Subcutaneous abdominal adipose tissue (tissue), 5 donors: ENCODE measurements around the gene NFE2.
"Not testable (repeated sequence)": the region's sequence is repeated elsewhere in the genome, so short reads cannot be mapped to it uniquely, and the experiment has no call there.

ENCODE experiments used
- H3K27ac ChIP-seq: one replicate; pipeline ENCODE4 v1.7.0; 2013; ENCODE audit warnings: low read depth, mild to moderate bottlenecking, inconsistent platforms, low read length, moderate library complexity
- H3K27me3 ChIP-seq, 5 donors: one replicate each; pipeline ENCODE4 v1.7.0; 2013; ENCODE audit warnings: low read length in 5 of 5, inconsistent platforms in 1 of 5; ENCODE audit not compliant: control insufficient read depth in 5 of 5, insufficient read depth in 4 of 5
- H3K36me3 ChIP-seq, 5 donors: one replicate each; pipeline ENCODE4 v1.7.0; 2013; ENCODE audit warnings: low read length in 5 of 5; ENCODE audit not compliant: control insufficient read depth in 5 of 5, insufficient read depth in 5 of 5
- H3K4me1 ChIP-seq, 5 donors: one replicate each; pipeline ENCODE4 v1.7.0; 2013; ENCODE audit warnings: low read length in 5 of 5, mild to moderate bottlenecking in 3 of 5, moderate library complexity in 1 of 5; ENCODE audit not compliant: control insufficient read depth in 5 of 5, insufficient read depth in 5 of 5
- H3K4me3 ChIP-seq, 5 donors: one replicate each; pipeline ENCODE4 v1.7.0; 2013; ENCODE audit warnings: low read length in 5 of 5, low read depth in 1 of 5
- H3K9ac ChIP-seq, 5 donors: one replicate each; pipeline ENCODE4 v1.7.0; 2013; ENCODE audit warnings: low read length in 5 of 5, mild to moderate bottlenecking in 4 of 5, moderate library complexity in 3 of 5
- H3K9me3 ChIP-seq, 5 donors: one replicate each; pipeline ENCODE4 v1.7.0; 2013; ENCODE audit warnings: low read length in 5 of 5; ENCODE audit not compliant: control insufficient read depth in 5 of 5
- donor health status: healthy.
- donor health status: healthy.
- donor health status: healthy.
- donor health status: healthy.
- donor health status: healthy.

Gene NFE2

DNA sequence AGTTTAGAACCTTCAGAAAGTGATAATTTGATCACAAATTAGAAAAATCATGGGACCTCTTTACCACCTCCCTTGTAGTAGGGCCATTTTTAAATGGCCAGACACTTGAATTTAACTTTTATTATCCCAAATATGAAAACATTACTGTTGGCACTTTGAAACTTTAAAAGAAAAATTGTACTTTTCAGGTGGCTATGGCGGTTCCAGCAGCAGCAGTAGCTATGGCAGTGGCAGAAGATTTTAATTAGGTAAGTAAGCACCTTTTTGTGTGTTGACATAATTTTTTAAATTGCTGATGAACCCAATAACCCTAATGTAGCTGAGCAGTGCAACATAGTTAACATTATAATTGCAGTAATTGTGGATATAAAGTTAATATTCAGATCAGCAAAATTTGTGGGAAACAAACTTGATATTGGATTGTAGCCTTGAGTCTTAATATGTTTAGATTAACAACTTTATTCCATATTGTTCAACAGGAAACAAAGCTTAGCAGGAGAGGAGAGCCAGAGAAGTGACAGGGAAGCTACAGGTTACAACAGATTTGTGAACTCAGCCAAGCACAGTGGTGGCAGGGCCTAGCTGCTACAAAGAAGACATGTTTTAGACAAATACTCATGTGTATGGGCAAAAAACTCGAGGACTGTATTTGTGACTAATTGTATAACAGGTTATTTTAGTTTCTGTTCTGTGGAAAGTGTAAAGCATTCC lies 16.6 kb downstream of the NFE2 start:
- H3K27ac ChIP-seq, H3K27me3 ChIP-seq, H3K9me3 ChIP-seq: not testable (repeated sequence)
- Histone ChIP-seq H3K36me3 (peaks cover 43 to 70% (median 55%) of the 10 kb centered on the region in 5 donors), H3K4me1 (peaks cover 6 to 69% (median 60%) of the 10 kb centered on the region in 5 donors), H3K4me3 (peak overlapping the region in 1 of 5 donors; percentile 61), H3K9ac (peak overlapping the region in 1 of 5 donors; percentile 63)

DNA sequence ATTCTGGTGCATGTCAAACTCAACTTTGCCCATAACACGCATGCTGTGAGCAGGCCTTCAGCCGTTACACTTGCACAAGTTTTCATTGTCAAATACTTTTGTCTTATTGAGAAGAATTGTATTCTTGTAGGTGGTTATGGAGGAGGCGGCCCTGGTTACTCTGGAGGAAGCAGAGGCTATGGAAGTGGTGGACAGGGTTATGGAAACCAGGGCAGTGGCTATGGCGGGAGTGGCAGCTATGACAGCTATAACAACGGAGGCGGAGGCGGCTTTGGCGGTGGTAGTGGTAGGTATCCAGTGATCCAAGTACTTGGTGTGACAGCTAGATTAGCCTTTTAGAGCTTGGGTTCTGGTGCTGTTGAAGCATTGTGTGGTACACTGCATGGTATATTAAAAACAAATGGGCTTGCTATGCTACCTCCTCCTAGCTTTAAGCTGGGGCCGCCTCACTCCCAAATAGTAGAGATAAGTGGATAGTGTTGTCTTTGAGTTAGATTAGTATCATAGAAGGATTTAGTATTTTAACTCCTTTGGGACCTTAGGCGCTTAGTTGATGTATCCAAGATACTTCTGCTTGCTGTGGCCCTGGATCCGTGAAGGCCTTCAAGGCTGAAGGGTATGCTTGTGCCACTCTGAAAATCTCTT lies 17.7 kb downstream of the NFE2 start:
- no peaks in the 10 kb centered on the region for H3K27me3 ChIP-seq
- peak overlapping the region; percentile 4 to 66 (median 59) for H3K9ac ChIP-seq
- peaks cover 43 to 64% (median 55%) of the 10 kb centered on the region in 5 donors for H3K36me3 ChIP-seq
- no peaks in the 10 kb centered on the region for H3K9me3 ChIP-seq
- peak overlapping the region; percentile 34 for H3K27ac ChIP-seq
- peaks cover 6 to 80% (median 70%) of the 10 kb centered on the region in 5 donors for H3K4me1 ChIP-seq
- peak overlapping the region in 4 of 5 donors; percentile 2 to 98 (median 44) for H3K4me3 ChIP-seq

DNA sequence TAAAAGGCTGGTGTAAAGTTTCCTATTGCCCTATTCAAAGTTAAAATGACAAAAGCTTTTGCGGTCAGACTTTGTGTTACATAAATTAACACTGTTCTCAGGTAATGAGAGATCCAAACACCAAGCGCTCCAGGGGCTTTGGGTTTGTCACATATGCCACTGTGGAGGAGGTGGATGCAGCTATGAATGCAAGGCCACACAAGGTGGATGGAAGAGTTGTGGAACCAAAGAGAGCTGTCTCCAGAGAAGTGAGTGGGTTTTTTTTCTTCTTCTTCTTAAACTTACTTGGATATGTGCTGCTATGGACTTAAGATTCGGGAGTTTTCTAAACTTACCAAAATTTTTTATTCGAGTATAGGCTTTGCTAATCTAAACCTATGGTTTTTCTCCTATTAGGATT lies 19.1 kb downstream of the NFE2 start:
- H3K4me1 ChIP-seq = peaks cover 6 to 73% (median 65%) of the 10 kb centered on the region in 5 donors
- not testable (repeated sequence) for H3K9me3 ChIP-seq, H3K27me3 ChIP-seq
- peak overlapping the region; percentile 95 for H3K27ac ChIP-seq
- H3K4me3 ChIP-seq = peak overlapping the region; percentile 84 to 100 (median 96)
- H3K36me3 ChIP-seq = peaks cover 33 to 51% (median 43%) of the 10 kb centered on the region in 5 donors
- peak overlapping the region; percentile 79 to 98 (median 92) for H3K9ac ChIP-seq

DNA sequence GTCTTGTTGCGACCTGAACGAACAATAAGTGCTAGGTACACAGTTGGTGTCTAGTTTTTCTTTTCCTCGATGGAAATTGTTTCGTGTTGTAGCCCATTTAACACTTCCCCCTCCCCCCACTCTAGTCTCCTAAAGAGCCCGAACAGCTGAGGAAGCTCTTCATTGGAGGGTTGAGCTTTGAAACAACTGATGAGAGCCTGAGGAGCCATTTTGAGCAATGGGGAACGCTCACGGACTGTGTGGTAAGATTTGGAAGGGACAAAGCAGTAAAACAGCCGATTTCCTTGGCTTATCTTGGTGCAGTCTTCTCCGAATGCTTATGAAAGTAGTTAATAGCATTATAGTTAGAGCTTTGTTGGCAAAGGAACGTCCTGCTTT lies 19.6 kb downstream of the NFE2 start:
- H3K4me3 ChIP-seq = peak overlapping the region; percentile 84 to 100 (median 96)
- peaks cover 6 to 69% (median 61%) of the 10 kb centered on the region in 5 donors for H3K4me1 ChIP-seq
- H3K27ac ChIP-seq = peak overlapping the region; percentile 95
- not testable (repeated sequence) for H3K9me3 ChIP-seq, H3K27me3 ChIP-seq
- H3K36me3 ChIP-seq = peaks cover 28 to 46% (median 39%) of the 10 kb centered on the region in 5 donors
- peak overlapping the region; percentile 79 to 98 (median 92) for H3K9ac ChIP-seq

DNA sequence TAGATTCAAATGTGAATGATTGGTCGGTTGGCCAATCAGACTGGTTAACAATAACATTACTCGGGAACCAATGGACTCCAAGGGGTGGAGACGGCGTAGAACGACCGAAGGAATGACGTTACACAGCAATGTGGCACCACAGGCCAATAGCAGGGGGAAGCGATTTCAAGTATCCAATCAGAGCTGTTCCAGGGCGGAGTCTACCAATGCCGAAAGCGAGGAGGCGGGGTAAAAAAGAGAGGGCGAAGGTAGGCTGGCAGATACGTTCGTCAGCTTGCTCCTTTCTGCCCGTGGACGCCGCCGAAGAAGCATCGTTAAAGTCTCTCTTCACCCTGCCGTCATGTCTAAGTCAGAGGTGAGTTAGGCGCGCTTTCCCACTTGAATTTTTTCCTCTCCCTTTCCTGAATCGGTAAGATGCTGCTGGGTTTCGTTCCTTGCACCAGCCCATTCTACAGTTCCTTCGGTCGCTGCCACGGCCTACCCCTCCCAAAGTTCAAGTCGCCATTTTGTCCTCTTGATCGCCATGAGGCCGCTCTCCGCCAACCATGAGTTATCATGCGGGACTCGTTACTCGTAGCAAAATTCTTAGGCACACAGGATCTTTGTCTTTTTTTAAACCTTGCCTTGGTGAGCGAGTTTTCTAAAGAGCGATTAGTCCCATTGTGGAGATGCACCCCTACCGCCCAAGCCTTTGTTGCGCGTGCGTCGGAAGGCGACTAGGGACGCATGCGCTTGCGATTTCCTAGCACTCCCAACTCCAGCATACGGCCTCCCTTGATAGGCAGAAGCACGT lies 20.2 kb downstream of the NFE2 start, which contains the start of gene HNRNPA1:
TSS of gene HNRNPA1 (plus strand) at position 259 of the 793 bp plus-strand sequence. CDS start at position 341, 82 bp downstream.
- Histone ChIP-seq H3K4me1 (peaks cover 6 to 63% (median 55%) of the 10 kb centered on the region in 5 donors), H3K27ac (peak within 1 kb of the TSS; percentile 95), H3K9me3 (no peaks in the 10 kb centered on the region), H3K36me3 (peaks cover 25 to 40% (median 34%) of the 10 kb centered on the region in 5 donors), H3K9ac (peak within 1 kb of the TSS; percentile 87 to 98 (median 94)), H3K4me3 (peak within 1 kb of the TSS; percentile 84 to 100 (median 96)), H3K27me3 (no peaks in the 10 kb centered on the region)

DNA sequence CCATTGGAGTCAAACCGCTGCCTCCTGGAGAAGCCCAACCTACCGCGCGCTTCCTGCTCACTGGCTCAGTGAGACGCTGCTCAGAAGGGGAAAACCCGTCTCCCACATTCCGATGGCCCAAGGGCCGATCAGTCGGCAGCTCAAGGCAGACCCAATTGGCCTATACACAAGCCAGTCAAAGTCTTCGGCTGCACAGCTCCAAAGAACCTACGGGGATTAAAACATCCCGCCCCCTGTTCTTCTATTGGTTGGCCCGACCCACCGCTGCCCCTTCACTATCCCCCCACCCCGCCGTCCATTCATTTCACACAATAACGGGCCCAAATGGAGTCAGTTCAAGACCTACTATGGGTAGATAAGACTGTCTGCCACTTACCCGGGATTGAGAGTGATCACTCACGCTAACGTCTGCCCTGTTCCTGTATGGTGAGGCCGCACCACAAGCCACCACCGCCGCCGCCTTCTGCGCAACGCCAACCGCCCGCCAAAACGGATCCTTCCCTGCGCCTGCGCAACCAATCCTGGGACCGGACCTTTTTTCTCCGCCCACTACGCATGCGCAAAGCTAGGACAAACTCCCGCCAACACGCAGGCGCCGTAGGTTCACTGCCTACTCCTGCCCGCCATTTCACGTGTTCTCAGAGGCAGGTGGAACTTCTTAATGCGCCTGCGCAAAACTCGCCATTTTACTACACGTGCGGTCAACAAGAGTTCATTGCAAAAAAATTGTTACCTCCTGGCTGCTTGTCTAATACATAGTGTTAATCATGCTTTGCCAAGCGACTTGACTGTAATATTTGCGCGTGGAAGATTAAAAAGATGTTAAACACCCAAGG lies 21.0 kb downstream of the NFE2 start, which contains the start of gene CBX5:
TSS of gene CBX5 (minus strand) at position 491 of the 836 bp plus-strand sequence. CDS start 22,472 bp downstream, outside the sequence.
- H3K9me3 ChIP-seq = no peaks in the 10 kb centered on the region
- H3K9ac ChIP-seq = peak within 1 kb of the TSS; percentile 87 to 98 (median 94)
- peaks cover 19 to 32% (median 26%) of the 10 kb centered on the region in 5 donors for H3K36me3 ChIP-seq
- H3K27me3 ChIP-seq = no peaks in the 10 kb centered on the region
- H3K4me1 ChIP-seq = peaks cover 6 to 59% (median 50%) of the 10 kb centered on the region in 5 donors
- H3K4me3 ChIP-seq = peak within 1 kb of the TSS; percentile 84 to 100 (median 96)
- H3K27ac ChIP-seq = peak within 1 kb of the TSS; percentile 95

DNA sequence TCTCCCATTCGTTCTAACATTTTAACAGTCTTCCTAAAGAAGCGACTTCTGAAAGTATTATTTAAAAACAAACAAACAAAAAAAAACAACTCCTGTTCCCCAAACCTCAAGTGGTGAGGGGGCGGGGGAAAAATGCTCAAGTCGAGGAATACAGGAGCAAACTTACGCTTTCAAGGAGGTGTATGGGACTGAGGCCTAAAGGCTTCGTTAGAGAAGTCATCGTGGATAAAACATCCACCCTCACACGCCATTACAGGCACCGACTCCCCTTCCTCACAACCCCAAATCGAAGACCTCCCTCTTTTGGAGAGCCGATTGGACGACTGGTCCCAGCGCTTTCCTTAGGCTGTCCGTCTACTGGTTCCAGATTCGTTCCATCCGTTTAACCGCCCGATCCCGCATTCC lies 21.6 kb downstream of the NFE2 start:
- H3K9ac ChIP-seq = peak overlapping the region; percentile 71 to 98 (median 92)
- H3K27ac ChIP-seq = peak overlapping the region; percentile 95
- peak overlapping the region; percentile 84 to 100 (median 91) for H3K4me3 ChIP-seq
- H3K27me3 ChIP-seq = no peaks in the 10 kb centered on the region
- peaks cover 18 to 28% (median 24%) of the 10 kb centered on the region in 5 donors for H3K36me3 ChIP-seq
- H3K4me1 ChIP-seq = peaks cover 6 to 53% (median 47%) of the 10 kb centered on the region in 5 donors
- no peaks in the 10 kb centered on the region for H3K9me3 ChIP-seq

DNA sequence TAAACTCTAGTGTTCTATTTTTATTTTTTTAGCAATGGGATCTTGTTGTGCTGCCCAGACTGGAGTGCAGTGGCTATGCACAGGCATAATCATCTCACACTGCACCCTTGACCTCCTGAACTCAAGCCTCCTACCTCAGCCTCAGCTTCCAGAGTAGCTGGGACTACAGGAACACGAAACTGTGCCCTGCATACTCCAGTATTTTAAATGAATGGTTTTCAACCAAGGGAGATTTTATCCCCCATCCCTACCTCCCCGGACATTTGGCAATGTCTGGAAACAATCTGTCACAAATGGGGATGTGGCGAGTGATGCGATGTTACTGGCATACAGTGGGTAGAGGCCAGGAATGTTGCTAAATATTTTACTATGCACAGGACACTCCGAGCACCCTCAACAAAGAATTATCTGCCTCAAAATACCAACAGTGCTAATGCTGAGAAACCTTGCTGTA lies 23.0 kb downstream of the NFE2 start:
- peaks cover 4 to 39% (median 33%) of the 10 kb centered on the region in 5 donors for H3K4me1 ChIP-seq

DNA sequence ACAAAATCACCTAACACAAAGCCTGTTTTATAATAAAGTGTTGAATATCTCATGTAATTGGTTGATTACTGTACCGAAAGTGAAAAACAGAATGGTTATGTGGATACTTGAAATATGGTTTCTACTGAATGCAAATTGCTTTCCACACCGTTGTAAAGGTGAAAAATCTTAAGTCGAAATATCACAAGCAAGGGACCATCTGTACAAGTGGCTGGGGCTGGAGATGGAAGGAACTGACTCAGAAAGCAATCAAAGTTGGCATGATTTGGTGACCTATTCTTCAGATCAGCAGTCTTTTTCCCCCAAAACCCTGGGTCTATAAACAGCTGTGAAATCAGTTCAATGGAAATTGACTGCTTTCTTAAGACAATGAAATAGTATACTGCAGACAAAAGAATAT lies 24.4 kb downstream of the NFE2 start:
- Histone ChIP-seq H3K9me3 (no peaks in the 10 kb centered on the region), H3K4me1 (peaks cover 4 to 24% (median 18%) of the 10 kb centered on the region in 5 donors), H3K36me3 (peaks cover 0 to 10% (median 4%) of the 10 kb centered on the region in 5 donors), H3K4me3 (no peak overlapping the region), H3K27ac (no peak overlapping the region), H3K27me3 (no peaks in the 10 kb centered on the region), H3K9ac (no peak overlapping the region)

More for the DNA sequence above, 23.0 kb downstream of the NFE2 start:
- Histone ChIP-seq H3K36me3 (peaks cover 8 to 18% (median 16%) of the 10 kb centered on the region in 5 donors), H3K27me3 (no peaks in the 10 kb centered on the region), H3K4me3 (no peak overlapping the region), H3K9me3 (no peaks in the 10 kb centered on the region), H3K9ac (peak overlapping the region in 4 of 5 donors; percentile 72 to 98 (median 94)), H3K27ac (peak overlapping the region; percentile 95)
